ENCODE data around the gene FRMPD2. TPM values are rescaled to one million over a fixed set of nuclear protein-coding genes. Genes with fewer than 3 reads are reported as not detected.

FRMPD2 gene, protein sequence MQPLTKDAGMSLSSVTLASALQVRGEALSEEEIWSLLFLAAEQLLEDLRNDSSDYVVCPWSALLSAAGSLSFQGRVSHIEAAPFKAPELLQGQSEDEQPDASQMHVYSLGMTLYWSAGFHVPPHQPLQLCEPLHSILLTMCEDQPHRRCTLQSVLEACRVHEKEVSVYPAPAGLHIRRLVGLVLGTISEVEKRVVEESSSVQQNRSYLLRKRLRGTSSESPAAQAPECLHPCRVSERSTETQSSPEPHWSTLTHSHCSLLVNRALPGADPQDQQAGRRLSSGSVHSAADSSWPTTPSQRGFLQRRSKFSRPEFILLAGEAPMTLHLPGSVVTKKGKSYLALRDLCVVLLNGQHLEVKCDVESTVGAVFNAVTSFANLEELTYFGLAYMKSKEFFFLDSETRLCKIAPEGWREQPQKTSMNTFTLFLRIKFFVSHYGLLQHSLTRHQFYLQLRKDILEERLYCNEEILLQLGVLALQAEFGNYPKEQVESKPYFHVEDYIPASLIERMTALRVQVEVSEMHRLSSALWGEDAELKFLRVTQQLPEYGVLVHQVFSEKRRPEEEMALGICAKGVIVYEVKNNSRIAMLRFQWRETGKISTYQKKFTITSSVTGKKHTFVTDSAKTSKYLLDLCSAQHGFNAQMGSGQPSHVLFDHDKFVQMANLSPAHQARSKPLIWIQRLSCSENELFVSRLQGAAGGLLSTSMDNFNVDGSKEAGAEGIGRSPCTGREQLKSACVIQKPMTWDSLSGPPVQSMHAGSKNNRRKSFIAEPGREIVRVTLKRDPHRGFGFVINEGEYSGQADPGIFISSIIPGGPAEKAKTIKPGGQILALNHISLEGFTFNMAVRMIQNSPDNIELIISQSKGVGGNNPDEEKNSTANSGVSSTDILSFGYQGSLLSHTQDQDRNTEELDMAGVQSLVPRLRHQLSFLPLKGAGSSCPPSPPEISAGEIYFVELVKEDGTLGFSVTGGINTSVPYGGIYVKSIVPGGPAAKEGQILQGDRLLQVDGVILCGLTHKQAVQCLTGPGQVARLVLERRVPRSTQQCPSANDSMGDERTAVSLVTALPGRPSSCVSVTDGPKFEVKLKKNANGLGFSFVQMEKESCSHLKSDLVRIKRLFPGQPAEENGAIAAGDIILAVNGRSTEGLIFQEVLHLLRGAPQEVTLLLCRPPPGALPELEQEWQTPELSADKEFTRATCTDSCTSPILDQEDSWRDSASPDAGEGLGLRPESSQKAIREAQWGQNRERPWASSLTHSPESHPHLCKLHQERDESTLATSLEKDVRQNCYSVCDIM (N-terminal part only)
- not detected for polyA plus RNA-seq (2013)

DNA sequence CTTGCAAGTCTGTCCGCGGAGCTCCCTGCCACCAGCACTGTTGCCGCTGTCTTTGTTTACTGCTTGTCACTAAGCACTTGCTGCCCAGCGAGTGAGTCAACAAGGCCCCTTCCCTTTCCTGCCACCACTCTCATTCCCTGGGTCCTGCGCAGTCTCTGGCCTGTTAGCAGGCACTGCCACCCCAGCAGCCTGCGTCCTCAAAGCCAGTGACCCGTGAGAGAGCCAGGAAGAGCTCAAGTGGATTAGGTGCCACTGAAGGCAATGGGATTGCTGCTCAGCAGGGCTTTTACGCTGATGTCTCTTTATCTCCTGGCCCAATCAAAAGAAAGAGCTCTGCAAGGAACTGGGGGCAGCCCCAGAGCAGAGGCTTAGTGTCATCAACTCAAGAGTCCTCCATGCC lies at the start of gene FRMPD2:
TSS of gene FRMPD2 (minus strand) at position 61 of the 400 bp plus-strand sequence. CDS start 129 bp downstream, outside the sequence.
- WGBS (ENCODE audit: insufficient coverage) = 95% methylated on average over 8 of the region's 8 CpGs
- CTCF ChIA-PET = interaction anchor here (1.6 kb wide), 1 partner anchor 13 kb away, joined by 3 read pairs; no protein-coding TSS in a partner anchor
- no peaks in the 10 kb centered on the region for H3K9me3 ChIP-seq (ENCODE audit: control extremely low read depth in 1 of 5, control insufficient read depth in 4 of 5, insufficient read depth in 2 of 5, low read depth in 1 of 5, low read length in 4 of 5)
- H3K4me3 ChIP-seq (ENCODE audit: control insufficient read depth in 1 of 7, extremely low read depth in 1 of 7, insufficient read depth in 4 of 7, low read depth in 2 of 7, low read length in 6 of 7) = no peak within 1 kb of the TSS
- H3K27me3 ChIP-seq (replicated peaks in 2 of 5; ENCODE audit: control insufficient read depth in 4 of 5, insufficient read depth in 5 of 5, low read length in 4 of 5) = no peaks in the 10 kb centered on the region
- POLR2A ChIA-PET = no interaction called here
- H3K36me3 ChIP-seq (ENCODE audit: control insufficient read depth in 4 of 4, insufficient read depth in 4 of 4, low read length in 3 of 4) = no peaks in the 10 kb centered on the region
- DNase-seq = no peak
- H3K27ac ChIP-seq (ENCODE audit: insufficient read depth in 1 of 2, low read depth in 1 of 2, low read length in 2 of 2, poor library complexity in 1 of 2, severe bottlenecking in 2 of 2) = no peak within 1 kb of the TSS
- H3K4me1 ChIP-seq (ENCODE audit: control extremely low read depth in 1 of 4, control insufficient read depth in 4 of 4, insufficient read depth in 4 of 4, low read length in 3 of 4) = peaks cover 0 to 4% (median 0%) of the 10 kb centered on the region in 4 experiments

- Histone ChIP-seq H3K36me3 (ENCODE audit: control insufficient read depth in 4 of 4, insufficient read depth in 4 of 4, low read length in 3 of 4) (peaks cover 2 to 7% (median 5%) of the 10 kb centered on the region in 4 experiments), H3K27ac (ENCODE audit: insufficient read depth in 1 of 2, low read depth in 1 of 2, low read length in 2 of 2, poor library complexity in 1 of 2, severe bottlenecking in 2 of 2) (no peak overlapping the region), H3K27me3 (replicated peaks in 2 of 5; ENCODE audit: control insufficient read depth in 4 of 5, insufficient read depth in 5 of 5, low read length in 4 of 5) (no peaks in the 10 kb centered on the region), H3K9me3 (ENCODE audit: control extremely low read depth in 1 of 5, control insufficient read depth in 4 of 5, insufficient read depth in 2 of 5, low read depth in 1 of 5, low read length in 4 of 5) (peaks cover 0 to 4% (median 0%) of the 10 kb centered on the region in 5 experiments), H3K4me1 (ENCODE audit: control extremely low read depth in 1 of 4, control insufficient read depth in 4 of 4, insufficient read depth in 4 of 4, low read length in 3 of 4) (no peaks in the 10 kb centered on the region), H3K4me3 (ENCODE audit: control insufficient read depth in 1 of 7, extremely low read depth in 1 of 7, insufficient read depth in 4 of 7, low read depth in 2 of 7, low read length in 6 of 7) (no peak overlapping the region)
- POLR2A ChIA-PET = no interaction called here
- WGBS (ENCODE audit: insufficient coverage) = 93% methylated on average over 2 of the region's 3 CpGs
- CTCF ChIA-PET = interaction anchor here (1.2 to 1.5 kb wide), 3 partner anchors 10 to 186 kb away, joined by 3 to 8 read pairs (median 5); no protein-coding TSS in a partner anchor
- no peak for DNase-seq
Measured at GRCh38 chr10:48322017-48322416, 47.5 kb upstream of the FRMPD2 start.

- peaks cover 0 to 5% (median under 1%) of the 10 kb centered on the region in 4 experiments for H3K36me3 ChIP-seq (ENCODE audit: control insufficient read depth in 4 of 4, insufficient read depth in 4 of 4, low read length in 3 of 4)
- POLR2A ChIA-PET = interaction anchor here (0.7 kb wide), 1 partner anchor 1775 kb away, joined by 3 read pairs; no protein-coding TSS in a partner anchor
Measured at GRCh38 chr10:48317321-48317990, 43.0 kb upstream of the FRMPD2 start.

DNA sequence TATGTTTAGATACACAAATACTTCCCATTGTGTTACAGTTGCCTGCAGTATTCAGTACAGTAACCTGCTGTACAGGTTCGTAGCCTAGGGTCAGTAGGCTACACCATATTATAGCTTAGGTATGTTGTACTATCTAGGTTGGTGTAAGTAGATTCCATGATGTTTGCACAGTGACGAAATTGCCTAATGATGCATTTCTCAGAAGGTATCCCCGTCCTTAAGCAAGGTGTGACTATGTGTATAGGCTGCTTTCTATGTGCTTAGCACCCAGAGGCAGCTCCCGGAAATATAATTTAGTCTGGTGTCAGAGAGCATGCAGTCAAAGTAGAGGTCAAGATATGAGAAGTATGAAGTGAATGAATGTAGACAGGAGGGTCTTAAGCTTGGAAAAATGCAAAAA lies 41.7 kb upstream of the FRMPD2 start:
- no peaks in the 10 kb centered on the region for H3K27me3 ChIP-seq (replicated peaks in 2 of 5; ENCODE audit: control insufficient read depth in 4 of 5, insufficient read depth in 5 of 5, low read length in 4 of 5)
- H3K4me3 ChIP-seq (ENCODE audit: control insufficient read depth in 1 of 7, extremely low read depth in 1 of 7, insufficient read depth in 4 of 7, low read depth in 2 of 7, low read length in 6 of 7) = no peak overlapping the region
- peaks cover 0 to 6% (median 4%) of the 10 kb centered on the region in 4 experiments for H3K4me1 ChIP-seq (ENCODE audit: control extremely low read depth in 1 of 4, control insufficient read depth in 4 of 4, insufficient read depth in 4 of 4, low read length in 3 of 4)
- 92% methylated on average over 4 of the region's 4 CpGs for WGBS (ENCODE audit: insufficient coverage)
- no peaks in the 10 kb centered on the region for H3K9me3 ChIP-seq (ENCODE audit: control extremely low read depth in 1 of 5, control insufficient read depth in 4 of 5, insufficient read depth in 2 of 5, low read depth in 1 of 5, low read length in 4 of 5)
- no peak for DNase-seq
- no peak overlapping the region for H3K27ac ChIP-seq (ENCODE audit: insufficient read depth in 1 of 2, low read depth in 1 of 2, low read length in 2 of 2, poor library complexity in 1 of 2, severe bottlenecking in 2 of 2)
- H3K36me3 ChIP-seq (ENCODE audit: control insufficient read depth in 4 of 4, insufficient read depth in 4 of 4, low read length in 3 of 4) = peaks cover 0 to 5% (median 0%) of the 10 kb centered on the region in 4 experiments
- ChIA-PET CTCF (interaction anchor here (1.5 kb wide), 1 partner anchor 17 kb away, joined by 4 read pairs; no protein-coding TSS in a partner anchor), POLR2A (interaction anchor here (0.5 kb wide), 1 partner anchor 38 kb away, joined by 3 read pairs; no protein-coding TSS in a partner anchor)

More at GRCh38 chr10:48317321-48317990, 43.0 kb upstream of the FRMPD2 start:
- no peaks in the 10 kb centered on the region for H3K9me3 ChIP-seq (ENCODE audit: control extremely low read depth in 1 of 5, control insufficient read depth in 4 of 5, insufficient read depth in 2 of 5, low read depth in 1 of 5, low read length in 4 of 5)
- CTCF ChIA-PET = interaction anchor here (1.5 kb wide), 1 partner anchor 18 kb away, joined by 4 read pairs; no protein-coding TSS in a partner anchor
- WGBS (ENCODE audit: insufficient coverage) = 86% methylated on average over 8 of the region's 8 CpGs
- H3K27me3 ChIP-seq (replicated peaks in 2 of 5; ENCODE audit: control insufficient read depth in 4 of 5, insufficient read depth in 5 of 5, low read length in 4 of 5) = no peaks in the 10 kb centered on the region
- H3K4me1 ChIP-seq (ENCODE audit: control extremely low read depth in 1 of 4, control insufficient read depth in 4 of 4, insufficient read depth in 4 of 4, low read length in 3 of 4) = peaks cover 0 to 1% (median under 1%) of the 10 kb centered on the region in 4 experiments
- no peak overlapping the region for H3K4me3 ChIP-seq (ENCODE audit: control insufficient read depth in 1 of 7, extremely low read depth in 1 of 7, insufficient read depth in 4 of 7, low read depth in 2 of 7, low read length in 6 of 7)
- no peak for DNase-seq
- H3K27ac ChIP-seq (ENCODE audit: insufficient read depth in 1 of 2, low read depth in 1 of 2, low read length in 2 of 2, poor library complexity in 1 of 2, severe bottlenecking in 2 of 2) = no peak overlapping the region

GRCh38 chr10:48314107-48314506 lies 39.6 kb upstream of the FRMPD2 start:
- ChIA-PET POLR2A (no interaction called here), CTCF (interaction anchor here (1.9 kb wide), 1 partner anchor 18 kb away, joined by 5 read pairs; no protein-coding TSS in a partner anchor)
- H3K36me3 ChIP-seq (ENCODE audit: control insufficient read depth in 4 of 4, insufficient read depth in 4 of 4, low read length in 3 of 4) = no peaks in the 10 kb centered on the region
- H3K4me3 ChIP-seq (ENCODE audit: control insufficient read depth in 1 of 7, extremely low read depth in 1 of 7, insufficient read depth in 4 of 7, low read depth in 2 of 7, low read length in 6 of 7) = no peak overlapping the region
- no peak overlapping the region for H3K27ac ChIP-seq (ENCODE audit: insufficient read depth in 1 of 2, low read depth in 1 of 2, low read length in 2 of 2, poor library complexity in 1 of 2, severe bottlenecking in 2 of 2)
- H3K4me1 ChIP-seq (ENCODE audit: control extremely low read depth in 1 of 4, control insufficient read depth in 4 of 4, insufficient read depth in 4 of 4, low read length in 3 of 4) = peaks cover 0 to 6% (median 4%) of the 10 kb centered on the region in 4 experiments
- H3K9me3 ChIP-seq (ENCODE audit: control extremely low read depth in 1 of 5, control insufficient read depth in 4 of 5, insufficient read depth in 2 of 5, low read depth in 1 of 5, low read length in 4 of 5) = no peaks in the 10 kb centered on the region
- WGBS (ENCODE audit: insufficient coverage) = 100% methylated on average over 1 of the region's 2 CpGs
- DNase-seq = no peak
- H3K27me3 ChIP-seq (replicated peaks in 2 of 5; ENCODE audit: control insufficient read depth in 4 of 5, insufficient read depth in 5 of 5, low read length in 4 of 5) = no peaks in the 10 kb centered on the region

GRCh38 chr10:48309711-48310226 lies 35.3 kb upstream of the FRMPD2 start:
- H3K36me3 ChIP-seq (ENCODE audit: control insufficient read depth in 4 of 4, insufficient read depth in 4 of 4, low read length in 3 of 4) = no peaks in the 10 kb centered on the region
- peaks cover 10 to 24% (median 16%) of the 10 kb centered on the region in 4 experiments for H3K4me1 ChIP-seq (ENCODE audit: control extremely low read depth in 1 of 4, control insufficient read depth in 4 of 4, insufficient read depth in 4 of 4, low read length in 3 of 4)
- no peaks in the 10 kb centered on the region for H3K27me3 ChIP-seq (replicated peaks in 2 of 5; ENCODE audit: control insufficient read depth in 4 of 5, insufficient read depth in 5 of 5, low read length in 4 of 5)
- H3K4me3 ChIP-seq (ENCODE audit: control insufficient read depth in 1 of 7, extremely low read depth in 1 of 7, insufficient read depth in 4 of 7, low read depth in 2 of 7, low read length in 6 of 7) = no peak overlapping the region
- no peaks in the 10 kb centered on the region for H3K9me3 ChIP-seq (ENCODE audit: control extremely low read depth in 1 of 5, control insufficient read depth in 4 of 5, insufficient read depth in 2 of 5, low read depth in 1 of 5, low read length in 4 of 5)
- POLR2A ChIA-PET = no interaction called here
- DNase-seq = peak in 1 of 3 donors; percentile 26
- WGBS (ENCODE audit: insufficient coverage) = 100% methylated on average over 1 of the region's 2 CpGs
- no peak overlapping the region for H3K27ac ChIP-seq (ENCODE audit: insufficient read depth in 1 of 2, low read depth in 1 of 2, low read length in 2 of 2, poor library complexity in 1 of 2, severe bottlenecking in 2 of 2)
- CTCF ChIA-PET = interaction anchor here (0.6 to 2.2 kb wide), 16 partner anchors 9 to 243 kb away, joined by 3 to 8 read pairs (median 4); no protein-coding TSS in a partner anchor

Data from common myeloid progenitor, CD34-positive (primary cell).